HL-60 (cell line): ENCODE measurements around the gene ISG15.

Experiments used
- DNase-seq, 2 experiments: peaks; one replicate each; pipeline ENCODE4 v3.0.0-alpha.2; 2010 to 2020; ENCODE audit warnings: low read depth in 1 of 2, low spot score in 1 of 2
- H3K27ac ChIP-seq: fragments of 250-450 bp; sonication (Bioruptor Pico); replicated peaks from 2 replicates; pipeline ENCODE4 v1.5.1; 2020; ENCODE audit warnings: mild to moderate bottlenecking, moderate library complexity
- H3K27me3 ChIP-seq: fragments of 250-450 bp; sonication (Bioruptor Pico); 2 replicates; pipeline ENCODE4 v1.5.1; 2021; ENCODE audit warnings: mild to moderate bottlenecking, moderate library complexity; ENCODE audit not compliant: insufficient read depth, poor library complexity, severe bottlenecking
- H3K4me3 ChIP-seq: replicated peaks from 2 replicates; pipeline ENCODE4 v1.5.1; 2011; ENCODE audit warnings: mild to moderate bottlenecking, control low read depth, low read length; ENCODE audit not compliant: insufficient read depth
- GABPA ChIP-seq: IDR thresholded peaks from 2 replicates; pipeline ENCODE4 v1.6.1; 2012; ENCODE audit warnings: low read depth
- POLR2AphosphoS5 ChIP-seq: IDR thresholded peaks from 2 replicates; pipeline ENCODE4 v1.6.1; 2012; ENCODE audit warnings: low read depth
- SPI1 ChIP-seq: IDR thresholded peaks from 2 replicates; pipeline ENCODE4 v1.6.1; 2012; ENCODE audit warnings: low read depth, mild to moderate bottlenecking, borderline replicate concordance
- TF ChIP-seq, protein P1 (sequence below): IDR thresholded peaks from one replicate; pipeline ENCODE4 v1.5.1; 2011; ENCODE audit warnings: low read length, control low read depth, inconsistent platforms; ENCODE audit not compliant: insufficient read depth
- TF ChIP-seq, protein P2 (sequence below): IDR thresholded peaks from 2 replicates; pipeline ENCODE4 v1.6.1; 2012; ENCODE audit warnings: low read depth; ENCODE audit not compliant: insufficient replicate concordance

ISG15 gene

DNA sequence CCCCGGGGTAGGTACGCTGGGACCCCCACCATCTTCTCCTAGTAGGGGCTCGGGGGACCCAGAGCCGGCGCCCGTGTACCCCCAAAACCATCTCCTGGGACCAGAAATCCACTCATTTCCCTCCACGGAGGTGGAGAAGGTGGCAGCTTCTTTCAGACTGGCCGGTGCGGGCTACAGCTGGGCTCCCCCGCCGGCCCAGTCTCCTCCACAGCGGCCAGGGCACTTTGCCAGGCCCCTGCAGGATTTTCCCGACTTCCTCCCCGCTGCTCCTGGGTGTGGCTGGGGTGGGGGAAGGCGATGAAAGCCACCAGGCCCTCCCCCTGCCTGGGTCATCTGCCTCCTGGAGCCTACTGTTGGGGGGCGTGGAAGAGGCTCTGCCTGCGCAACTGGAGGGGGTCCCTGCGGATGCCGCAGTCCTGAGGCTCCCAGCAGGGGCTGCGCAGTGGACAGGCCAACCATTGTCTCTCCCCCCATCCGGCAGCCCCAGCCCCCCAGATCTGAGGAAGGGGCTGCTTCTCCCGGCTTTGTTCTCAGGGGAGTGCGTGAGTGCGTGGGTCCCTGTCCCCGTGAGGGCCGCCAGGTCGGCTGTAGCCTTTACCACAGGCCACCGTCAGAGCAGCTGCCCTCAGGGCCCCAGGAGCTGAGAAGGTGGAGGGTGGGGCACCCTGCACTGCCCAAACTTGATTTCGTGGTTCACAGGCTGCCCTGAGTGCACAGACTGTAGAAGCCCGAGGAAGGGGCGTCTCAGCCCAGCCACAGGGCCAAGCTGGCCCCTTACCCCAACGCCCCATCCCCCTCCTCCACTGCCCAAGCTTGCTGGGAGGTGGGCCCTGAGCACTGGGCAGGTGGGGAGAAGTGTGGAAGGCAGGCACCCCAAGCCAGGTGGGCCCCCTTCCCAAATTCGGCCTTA, 8.0 kb downstream of the ISG15 start:
- Histone ChIP-seq H3K27ac (no peak overlapping the region), H3K27me3 (peaks cover 21% of the 10 kb centered on the region), H3K4me3 (no peak overlapping the region)
- DNase-seq = no peak
- TF ChIP-seq GABPA (no peak), SPI1 (peak; percentile 11; the same call in 1 of the 2 replicates)

DNA sequence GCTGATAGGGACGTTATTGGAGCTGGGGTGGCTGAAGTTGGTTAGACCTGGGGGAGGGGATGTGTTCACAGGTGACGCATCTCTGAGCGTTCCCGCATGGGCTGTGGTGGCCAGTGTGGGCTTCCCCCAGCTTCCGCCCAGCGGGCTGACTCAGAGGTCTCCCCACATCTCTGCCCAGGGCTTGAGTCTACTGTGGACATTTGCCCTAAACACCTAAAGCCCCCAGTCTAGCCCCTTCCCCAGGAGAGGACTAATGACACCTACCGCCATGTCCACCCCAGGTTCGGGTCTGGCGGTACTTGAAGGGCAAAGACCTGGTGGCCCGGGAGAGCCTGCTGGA, 8.6 kb downstream of the ISG15 start:
- no peak overlapping the region for H3K27ac ChIP-seq
- peaks cover 25% of the 10 kb centered on the region for H3K27me3 ChIP-seq
- no peak for DNase-seq

GRCh38 chr1:1022302-1023009, 9.2 kb downstream of the ISG15 start:
- DNase-seq = no peak
- TF ChIP-seq GABPA = no peak
- TF ChIP-seq, protein P1, sequence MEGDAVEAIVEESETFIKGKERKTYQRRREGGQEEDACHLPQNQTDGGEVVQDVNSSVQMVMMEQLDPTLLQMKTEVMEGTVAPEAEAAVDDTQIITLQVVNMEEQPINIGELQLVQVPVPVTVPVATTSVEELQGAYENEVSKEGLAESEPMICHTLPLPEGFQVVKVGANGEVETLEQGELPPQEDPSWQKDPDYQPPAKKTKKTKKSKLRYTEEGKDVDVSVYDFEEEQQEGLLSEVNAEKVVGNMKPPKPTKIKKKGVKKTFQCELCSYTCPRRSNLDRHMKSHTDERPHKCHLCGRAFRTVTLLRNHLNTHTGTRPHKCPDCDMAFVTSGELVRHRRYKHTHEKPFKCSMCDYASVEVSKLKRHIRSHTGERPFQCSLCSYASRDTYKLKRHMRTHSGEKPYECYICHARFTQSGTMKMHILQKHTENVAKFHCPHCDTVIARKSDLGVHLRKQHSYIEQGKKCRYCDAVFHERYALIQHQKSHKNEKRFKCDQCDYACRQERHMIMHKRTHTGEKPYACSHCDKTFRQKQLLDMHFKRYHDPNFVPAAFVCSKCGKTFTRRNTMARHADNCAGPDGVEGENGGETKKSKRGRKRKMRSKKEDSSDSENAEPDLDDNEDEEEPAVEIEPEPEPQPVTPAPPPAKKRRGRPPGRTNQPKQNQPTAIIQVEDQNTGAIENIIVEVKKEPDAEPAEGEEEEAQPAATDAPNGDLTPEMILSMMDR = no peak
- TF ChIP-seq, protein P2, sequence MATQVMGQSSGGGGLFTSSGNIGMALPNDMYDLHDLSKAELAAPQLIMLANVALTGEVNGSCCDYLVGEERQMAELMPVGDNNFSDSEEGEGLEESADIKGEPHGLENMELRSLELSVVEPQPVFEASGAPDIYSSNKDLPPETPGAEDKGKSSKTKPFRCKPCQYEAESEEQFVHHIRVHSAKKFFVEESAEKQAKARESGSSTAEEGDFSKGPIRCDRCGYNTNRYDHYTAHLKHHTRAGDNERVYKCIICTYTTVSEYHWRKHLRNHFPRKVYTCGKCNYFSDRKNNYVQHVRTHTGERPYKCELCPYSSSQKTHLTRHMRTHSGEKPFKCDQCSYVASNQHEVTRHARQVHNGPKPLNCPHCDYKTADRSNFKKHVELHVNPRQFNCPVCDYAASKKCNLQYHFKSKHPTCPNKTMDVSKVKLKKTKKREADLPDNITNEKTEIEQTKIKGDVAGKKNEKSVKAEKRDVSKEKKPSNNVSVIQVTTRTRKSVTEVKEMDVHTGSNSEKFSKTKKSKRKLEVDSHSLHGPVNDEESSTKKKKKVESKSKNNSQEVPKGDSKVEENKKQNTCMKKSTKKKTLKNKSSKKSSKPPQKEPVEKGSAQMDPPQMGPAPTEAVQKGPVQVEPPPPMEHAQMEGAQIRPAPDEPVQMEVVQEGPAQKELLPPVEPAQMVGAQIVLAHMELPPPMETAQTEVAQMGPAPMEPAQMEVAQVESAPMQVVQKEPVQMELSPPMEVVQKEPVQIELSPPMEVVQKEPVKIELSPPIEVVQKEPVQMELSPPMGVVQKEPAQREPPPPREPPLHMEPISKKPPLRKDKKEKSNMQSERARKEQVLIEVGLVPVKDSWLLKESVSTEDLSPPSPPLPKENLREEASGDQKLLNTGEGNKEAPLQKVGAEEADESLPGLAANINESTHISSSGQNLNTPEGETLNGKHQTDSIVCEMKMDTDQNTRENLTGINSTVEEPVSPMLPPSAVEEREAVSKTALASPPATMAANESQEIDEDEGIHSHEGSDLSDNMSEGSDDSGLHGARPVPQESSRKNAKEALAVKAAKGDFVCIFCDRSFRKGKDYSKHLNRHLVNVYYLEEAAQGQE = no peak
- TF ChIP-seq SPI1 = no peak
- TF ChIP-seq POLR2AphosphoS5 = no peak
- Histone ChIP-seq H3K27ac (no peak overlapping the region), H3K4me3 (no peak overlapping the region), H3K27me3 (peaks cover 25% of the 10 kb centered on the region)

More for the DNA sequence above, 8.6 kb downstream of the ISG15 start:
- TF ChIP-seq GABPA (no peak), POLR2AphosphoS5 (no peak), SPI1 (no peak)
- TF ChIP-seq, protein P1 = no peak
- TF ChIP-seq, protein P2 = no peak
- no peak overlapping the region for H3K4me3 ChIP-seq

DNA sequence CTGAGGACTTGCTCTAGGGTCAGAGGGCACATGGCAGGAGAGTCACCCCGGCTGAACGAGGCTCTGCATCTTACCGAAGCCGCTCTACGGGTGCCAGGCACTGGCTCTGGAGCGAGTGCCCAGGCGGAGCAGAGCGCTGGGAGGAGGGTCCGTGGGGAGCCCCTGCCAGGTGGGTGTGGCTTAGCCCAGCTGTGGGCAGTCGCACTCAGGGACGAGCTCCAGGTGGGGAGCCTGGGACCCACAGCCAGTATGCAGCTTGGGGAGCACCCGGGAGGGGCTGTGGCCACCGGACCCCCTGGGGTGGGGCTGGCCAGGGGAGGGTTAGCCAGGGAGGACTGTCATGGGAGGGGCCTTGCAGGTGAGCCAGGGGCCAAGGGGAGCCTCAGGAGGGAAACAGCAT, 10.4 kb downstream of the ISG15 start:
- Histone ChIP-seq H3K27me3 (peaks cover 25% of the 10 kb centered on the region), H3K4me3 (no peak overlapping the region), H3K27ac (no peak overlapping the region)
- TF ChIP-seq SPI1 (no peak), GABPA (no peak), POLR2AphosphoS5 (no peak)
- TF ChIP-seq, protein P1 = no peak
- TF ChIP-seq, protein P2 = no peak
- no peak for DNase-seq
